ENCODE results near the gene SLC25A12.
"Not testable (repeated sequence)": the region's sequence is repeated elsewhere in the genome, so short reads cannot be mapped to it uniquely, and the experiment has no call there.

SLC25A12 gene

DNA sequence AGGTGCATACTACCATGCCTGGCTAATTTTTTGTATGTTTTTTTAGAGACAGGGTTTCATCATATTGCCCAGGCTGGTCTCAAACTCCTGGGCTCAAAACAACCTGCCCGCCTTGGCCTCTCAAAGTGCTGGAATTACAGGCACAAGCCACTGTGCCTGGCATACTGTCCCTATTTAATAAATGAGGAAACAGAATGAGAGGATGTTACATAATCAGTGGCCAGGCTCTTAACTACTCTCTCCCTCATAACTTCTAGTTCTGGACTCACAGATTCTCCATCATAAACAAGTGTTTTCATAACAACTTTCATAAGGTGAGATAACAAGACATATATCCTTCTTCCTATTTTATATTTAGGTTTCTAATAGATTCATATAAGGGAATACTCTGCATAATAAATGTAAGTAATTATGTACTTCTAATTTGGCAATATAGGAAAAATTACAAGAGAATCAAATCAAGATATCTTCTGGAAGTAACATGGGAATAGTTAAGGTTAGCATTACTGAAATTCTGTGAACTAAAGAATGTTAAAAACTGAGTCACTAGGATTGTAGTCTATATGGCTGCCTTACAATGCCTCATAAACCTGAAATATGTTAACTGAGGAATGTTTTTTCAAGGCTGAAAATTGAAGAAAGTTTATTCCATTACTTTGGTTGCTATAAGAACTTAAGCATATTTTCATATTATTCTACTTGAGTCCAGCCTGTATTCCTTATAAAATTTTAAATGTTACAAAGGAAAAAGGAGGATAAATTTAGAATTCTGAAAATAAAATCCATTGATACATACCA, 71.3 kb downstream of the SLC25A12 start:
- no peak for DNase-seq

- DNase-seq, result no peak
Measured at GRCh38 chr2:171819453-171819852, 74.6 kb downstream of the SLC25A12 start.

DNA sequence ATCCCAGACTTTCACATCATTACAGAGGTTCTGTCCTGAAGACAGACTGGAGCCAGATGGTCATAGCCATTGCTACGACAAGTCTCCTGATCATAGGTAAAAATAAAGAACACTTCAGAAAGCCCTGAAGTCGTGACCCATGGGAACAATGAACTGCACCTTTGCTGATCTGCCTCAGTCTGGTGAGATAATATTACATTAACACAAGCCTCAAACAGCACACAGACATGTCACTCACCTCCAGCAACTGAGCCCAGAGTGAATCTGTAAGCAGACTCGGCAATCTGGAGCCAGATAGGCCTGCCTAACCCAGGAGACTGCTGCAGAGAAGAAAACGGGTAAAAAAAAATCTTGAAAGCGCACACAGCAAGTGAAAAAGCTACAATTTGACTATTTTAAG, 79.2 kb downstream of the SLC25A12 start:
- DNase-seq, result no peak

DNA sequence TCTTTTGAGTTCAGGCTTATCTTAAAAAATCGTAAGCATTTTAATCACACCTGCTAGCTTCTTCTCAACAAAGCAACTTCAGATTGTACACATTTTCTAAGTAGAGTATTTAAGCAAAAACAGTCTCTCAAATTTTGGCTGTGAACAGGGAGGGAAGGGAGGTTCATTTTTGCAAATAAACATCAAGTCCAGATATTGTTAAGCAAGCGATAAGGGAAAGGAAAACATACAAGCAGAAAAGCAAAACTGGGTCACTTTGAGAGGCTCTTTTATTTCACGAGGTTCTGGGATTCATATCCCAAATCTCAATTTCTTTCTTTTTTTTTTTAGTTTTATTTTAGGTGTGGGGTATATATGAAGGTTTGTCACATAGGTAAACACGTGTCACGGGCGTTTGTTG, 79.9 kb downstream of the SLC25A12 start:
- DNase-seq, result no peak

DNA sequence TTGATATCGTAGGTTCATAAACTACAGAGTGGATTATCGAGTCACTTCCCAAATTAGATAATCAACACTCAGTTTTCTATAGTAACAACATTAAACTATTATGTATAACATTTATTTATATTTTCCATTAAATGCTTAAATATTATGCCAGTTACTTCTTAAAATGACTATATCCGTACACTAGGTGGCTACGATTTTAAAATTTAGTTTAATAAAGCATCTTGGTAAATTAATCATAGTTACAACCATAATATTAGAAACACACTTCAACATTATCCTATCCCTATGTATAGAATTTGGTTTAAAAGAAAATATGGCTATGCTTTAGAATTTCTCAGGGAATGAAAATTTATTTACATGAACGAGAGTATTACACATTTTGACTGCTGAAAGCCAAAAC, 80.3 kb downstream of the SLC25A12 start:
- no peak for DNase-seq

DNA sequence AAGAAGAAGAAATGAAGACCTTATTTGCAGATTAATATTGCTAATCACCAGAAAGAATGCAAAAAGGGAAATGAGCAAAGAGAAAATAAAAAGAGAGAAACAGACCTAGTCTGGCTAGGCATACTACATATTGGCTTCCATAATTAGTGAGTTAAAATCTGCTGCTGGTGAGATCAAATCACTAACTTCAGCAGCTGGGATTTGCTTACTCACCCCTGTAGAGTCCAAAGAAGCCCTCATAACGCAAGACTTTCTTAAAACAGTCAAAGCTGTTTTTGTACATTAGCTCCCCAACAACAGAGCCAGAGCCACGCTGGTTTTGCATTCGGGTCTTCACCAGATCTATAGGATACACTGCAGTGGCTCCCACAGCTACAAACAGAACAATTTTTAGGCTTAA, 80.9 kb downstream of the SLC25A12 start:
- DNase-seq, result no peak

DNA sequence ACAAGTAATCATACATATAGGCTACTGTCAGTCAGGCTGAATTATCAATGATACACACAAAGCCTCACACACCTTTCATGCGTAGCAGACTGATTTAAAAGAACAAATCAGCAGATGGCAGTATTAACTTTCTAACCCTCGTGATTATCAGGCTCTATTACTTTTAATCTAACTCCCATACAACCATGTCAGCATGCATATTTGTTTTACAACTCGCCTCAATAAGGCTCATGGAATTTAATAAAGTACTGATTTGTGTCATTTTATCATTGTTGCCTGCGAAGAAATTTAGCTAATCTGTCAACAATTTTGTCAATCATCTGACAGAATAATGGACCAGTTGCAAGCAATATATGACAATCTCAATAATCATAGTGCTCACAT, 82.8 kb downstream of the SLC25A12 start:
- peak in 1 of 2 donors; percentile 37 for DNase-seq

DNA sequence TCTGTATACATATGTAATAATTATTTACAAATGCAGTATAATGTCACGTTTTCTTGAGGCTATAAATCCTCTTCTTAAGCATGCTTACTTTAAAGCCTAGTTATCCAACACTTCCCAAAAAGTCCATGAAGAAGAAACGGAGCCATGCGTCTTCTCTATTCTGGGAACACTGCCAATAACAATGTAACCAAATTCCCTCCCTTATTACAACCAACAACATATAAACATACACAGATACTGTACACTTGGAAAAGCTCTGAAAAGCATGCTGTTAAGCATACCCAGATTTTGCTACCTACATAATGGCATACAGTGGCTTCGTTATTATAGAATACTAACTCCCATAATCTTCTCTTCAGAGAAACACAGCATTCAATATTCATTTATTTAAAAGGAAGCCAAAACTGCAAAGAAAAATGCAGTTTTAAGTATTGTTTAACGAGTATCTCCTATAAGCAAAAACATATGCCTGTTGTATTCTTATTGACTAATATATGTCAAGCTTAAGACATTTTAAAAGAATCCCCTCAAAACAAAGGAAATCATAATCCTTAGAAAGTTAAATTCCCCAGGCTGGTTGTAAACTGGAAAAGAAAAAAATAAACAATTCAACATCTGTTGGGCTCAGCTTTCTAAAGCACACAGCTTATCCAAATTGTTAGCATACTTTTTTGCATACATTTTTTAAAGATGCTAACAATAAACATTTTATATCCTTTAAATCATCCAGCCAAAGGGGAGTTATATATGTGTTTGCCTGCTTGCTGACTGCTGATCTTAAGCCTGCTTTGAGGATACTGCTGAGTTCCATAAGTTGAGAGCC, 83.4 kb downstream of the SLC25A12 start:
- DNase-seq, result no peak

GRCh38 chr2:171808885-171809284, 85.2 kb downstream of the SLC25A12 start:
- DNase-seq, result not testable (repeated sequence)

- DNase-seq, result no peak
Measured at GRCh38 chr2:171807831-171808393, 86.1 kb downstream of the SLC25A12 start.

- DNase-seq, result no peak
Measured at GRCh38 chr2:171807119-171807518, 86.9 kb downstream of the SLC25A12 start.

DNA sequence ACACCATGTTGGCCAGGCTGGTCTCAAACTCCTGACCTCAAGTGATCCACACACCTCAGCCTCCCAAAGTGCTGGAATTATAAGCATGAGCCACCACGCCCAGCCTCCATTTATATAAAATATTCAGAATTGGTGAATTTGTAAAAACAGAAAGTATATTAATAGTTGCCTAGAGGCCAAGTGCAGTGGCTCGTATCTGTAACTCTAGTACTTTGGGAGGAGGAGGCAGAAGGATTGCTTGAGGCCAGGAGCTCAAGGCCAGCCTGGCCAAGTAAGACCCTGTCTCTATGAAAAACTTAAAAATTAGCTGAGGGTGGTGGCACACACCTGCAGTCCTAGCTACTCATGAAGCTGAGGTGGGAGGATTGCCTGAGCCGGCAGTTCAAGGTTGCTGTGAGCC, 89.6 kb downstream of the SLC25A12 start:
- DNase-seq, result no peak

DNA sequence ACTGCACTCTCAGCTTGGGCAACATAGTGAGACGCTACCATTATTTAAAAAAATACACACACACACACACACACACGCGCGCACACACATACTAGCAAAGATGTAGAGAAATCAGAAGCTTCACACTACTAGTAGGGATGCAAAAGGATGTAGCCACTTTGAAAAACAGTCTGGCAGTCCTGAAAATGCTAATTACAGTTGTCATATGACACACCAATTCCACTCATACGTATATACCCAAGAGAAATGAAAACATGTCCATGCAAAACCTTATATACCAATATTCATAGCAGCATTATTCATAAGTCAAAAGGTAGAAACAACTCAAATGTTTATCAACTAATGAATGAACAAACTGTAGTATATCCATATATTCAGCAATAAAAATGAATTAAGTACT, 90.3 kb downstream of the SLC25A12 start:
- no peak for DNase-seq

GRCh38 chr2:171800639-171801038, 93.4 kb downstream of the SLC25A12 start:
- DNase-seq, result no peak

GRCh38 chr2:171798156-171798820, 95.8 kb downstream of the SLC25A12 start:
- no peak for DNase-seq

- DNase-seq, result no peak
Measured at GRCh38 chr2:171794918-171795317, 99.1 kb downstream of the SLC25A12 start.

GRCh38 chr2:171793691-171794678, 100.1 kb downstream of the SLC25A12 start:
- DNase-seq, result no peak

GRCh38 chr2:171792886-171793580, 101.0 kb downstream of the SLC25A12 start:
- DNase-seq, result no peak

DNA sequence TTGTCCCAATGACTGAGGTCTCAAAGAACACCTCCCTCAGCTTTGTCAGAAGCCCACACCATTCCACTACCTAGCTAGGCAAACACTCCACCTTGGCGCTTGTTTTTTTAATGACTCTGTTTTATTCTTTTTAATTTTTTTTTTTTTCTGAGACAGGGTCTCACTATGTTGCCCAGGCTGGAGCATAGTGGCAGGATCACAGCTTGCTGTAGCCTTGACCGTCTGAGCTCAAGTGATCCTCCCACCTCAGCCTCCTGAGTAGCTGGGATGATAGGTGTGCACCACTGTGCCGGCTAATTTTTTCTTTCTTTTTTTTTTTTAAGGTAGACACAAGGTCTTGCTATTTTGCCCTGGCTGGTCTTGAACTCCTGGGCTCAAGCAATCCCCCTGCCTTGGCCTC, 101.9 kb downstream of the SLC25A12 start:
- no peak for DNase-seq

- no peak for DNase-seq
Measured at GRCh38 chr2:171791361-171791760, 102.7 kb downstream of the SLC25A12 start.

DNA sequence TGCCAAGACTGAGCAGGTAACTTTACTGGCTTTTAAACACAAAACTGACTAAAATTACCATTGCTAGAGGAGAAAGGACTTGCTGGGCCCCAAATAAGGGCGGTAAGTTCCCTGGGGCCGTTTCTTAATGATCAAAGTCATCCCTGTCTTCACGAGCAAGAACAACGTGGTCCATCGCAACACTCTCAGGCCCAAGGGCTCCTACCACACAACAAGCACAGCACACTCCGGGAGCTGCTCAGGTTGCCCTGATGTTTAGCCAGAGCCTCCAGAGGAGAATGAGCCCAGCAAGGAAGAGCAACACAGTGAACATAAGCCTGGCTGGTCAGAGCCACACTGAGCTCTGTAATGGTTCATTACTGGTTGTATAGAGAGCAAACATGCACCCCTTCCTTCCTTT, 104.1 kb downstream of the SLC25A12 start:
- DNase-seq, result no peak
